Neural cell (in vitro differentiated cells): ENCODE data around the gene APPBP2. TPM values are rescaled to one million over a fixed set of nuclear protein-coding genes. Genes with fewer than 3 reads are reported as not detected.

Experiments
- H2AFZ ChIP-seq: fragments of 200-600, 300-800 bp; sonication (generic), shearing (Covaris generic); 2 replicates; pipeline ENCODE4 v1.6.0; 2014; ENCODE audit warnings: low read depth, mild to moderate bottlenecking, antibody characterized with exemption, low read length, moderate library complexity
- H3F3A ChIP-seq: fragments of 200-600 bp; shearing (Covaris generic); 2 replicates; pipeline ENCODE4 v1.6.1; 2016; ENCODE audit warnings: mild to moderate bottlenecking, moderate library complexity, mixed read lengths, antibody characterized with exemption, low read length; ENCODE audit not compliant: insufficient read depth, poor library complexity, severe bottlenecking
- H3K27ac ChIP-seq: fragments of 200-600, 300-800 bp; sonication (generic), shearing (Covaris generic); 2 replicates; pipeline ENCODE4 v1.5.1; 2014; ENCODE audit warnings: mild to moderate bottlenecking, low read length, moderate library complexity
- H3K27me3 ChIP-seq: fragments of 300-800, 200-600 bp; sonication (generic), shearing (Covaris generic); 2 replicates; pipeline ENCODE4 v1.6.0; 2014; ENCODE audit warnings: mild to moderate bottlenecking, low read depth, low read length, moderate library complexity; ENCODE audit not compliant: insufficient read depth
- H3K36me3 ChIP-seq: fragments of 300-800, 200-600 bp; sonication (generic), shearing (Covaris generic); 2 replicates; pipeline ENCODE4 v1.5.1; 2014; ENCODE audit warnings: mild to moderate bottlenecking, antibody characterized with exemption, low read length, moderate library complexity; ENCODE audit not compliant: insufficient read depth
- H3K4me2 ChIP-seq: fragments of 300-800, 200-600 bp; sonication (generic), shearing (Covaris generic); 2 replicates; pipeline ENCODE4 v1.6.0; 2014; ENCODE audit warnings: mild to moderate bottlenecking, low read length
- H3K4me3 ChIP-seq: fragments of 300-800, 200-600 bp; sonication (generic), shearing (Covaris generic); 2 replicates; pipeline ENCODE4 v1.5.1; 2014; ENCODE audit warnings: mild to moderate bottlenecking, low read length, moderate library complexity
- H3K79me2 ChIP-seq: fragments of 200-600 bp; shearing (Covaris generic); replicated peaks from 2 replicates; pipeline ENCODE4 v1.6.0; 2014; ENCODE audit warnings: mild to moderate bottlenecking, low read length, moderate library complexity; ENCODE audit not compliant: insufficient read depth
- H3K9ac ChIP-seq: fragments of 300-800, 200-600 bp; sonication (generic), shearing (Covaris generic); 2 replicates; pipeline ENCODE4 v1.6.1; 2016; ENCODE audit warnings: mild to moderate bottlenecking, low read length, mixed read lengths
- H3K9me2 ChIP-seq: fragments of 200-600 bp; shearing (Covaris generic); 2 replicates; pipeline ENCODE4 v1.6.1; 2016; ENCODE audit warnings: mild to moderate bottlenecking, low read length, mixed read lengths; ENCODE audit not compliant: insufficient read depth
- H3K9me3 ChIP-seq: fragments of 200-600, 300-800 bp; sonication (generic), shearing (Covaris generic); 2 replicates; pipeline ENCODE4 v1.6.1; 2016; ENCODE audit warnings: mild to moderate bottlenecking, mixed run types, low read length, moderate library complexity, mixed read lengths
- H4K20me1 ChIP-seq: fragments of 200-600 bp; shearing (Covaris generic); 2 replicates; pipeline ENCODE4 v1.6.1; 2016; ENCODE audit warnings: mild to moderate bottlenecking, mixed run types; ENCODE audit not compliant: insufficient read depth
- CTCF ChIP-seq: fragments of 450-650 bp; IDR thresholded peaks from 2 replicates; pipeline ENCODE4 v1.5.1; 2014; ENCODE audit warnings: antibody characterized with exemption, mild to moderate bottlenecking, moderate library complexity; ENCODE audit not compliant: poor library complexity, severe bottlenecking
- EP300 ChIP-seq: fragments of 450-650 bp; conservative IDR thresholded peaks from 2 replicates; pipeline ENCODE4 v1.6.1; 2014; ENCODE audit warnings: antibody characterized with exemption, mild to moderate bottlenecking, moderate library complexity; ENCODE audit not compliant: poor library complexity, severe bottlenecking
- EZH2 ChIP-seq: fragments of 200-600, 300-800 bp; shearing (Covaris generic), sonication (generic); IDR thresholded peaks from 2 replicates; pipeline ENCODE4 v1.6.1; 2014; ENCODE audit warnings: antibody characterized with exemption, low read length, borderline replicate concordance, mild to moderate bottlenecking; ENCODE audit not compliant: insufficient read depth, poor library complexity, severe bottlenecking
- MXI1 ChIP-seq: fragments of 450-650 bp; conservative IDR thresholded peaks from 2 replicates; pipeline ENCODE4 v1.6.1; 2014; ENCODE audit warnings: antibody characterized with exemption, mild to moderate bottlenecking; ENCODE audit not compliant: poor library complexity, severe bottlenecking
- POLR2AphosphoS5 ChIP-seq: IDR thresholded peaks from 2 replicates; pipeline ENCODE4 v1.6.1; 2012
- RAD21 ChIP-seq: fragments of 450-650 bp; conservative IDR thresholded peaks from 2 replicates; pipeline ENCODE4 v1.6.1; 2014; ENCODE audit warnings: antibody characterized with exemption, mild to moderate bottlenecking, moderate library complexity
- SMC3 ChIP-seq: fragments of 450-650 bp; conservative IDR thresholded peaks from 2 replicates; pipeline ENCODE4 v1.6.1; 2014; ENCODE audit warnings: antibody characterized with exemption, mild to moderate bottlenecking, moderate library complexity; ENCODE audit not compliant: poor library complexity
- TAF1 ChIP-seq: IDR thresholded peaks from 2 replicates; pipeline ENCODE4 v1.6.1; 2012; ENCODE audit warnings: low read depth
- polyA plus RNA-seq: library from polyadenylated mRNA; depleted of rRNA; stranded (reverse); fragments of >200 nt; gene quantifications from 2 replicates; pipeline ENCODE4 v1.2.3, GENCODE V29; 2014
- TF ChIP-seq, protein P1 (sequence below): IDR thresholded peaks from 2 replicates; pipeline ENCODE4 v1.6.1; 2012; ENCODE audit warnings: borderline replicate concordance

The APPBP2 gene
- polyA plus RNA-seq, 1 donor from 2014 or later = 40.4 TPM

GRCh38 chr17:60563743-60564142, 37.7 kb upstream of the APPBP2 start:
- no peak overlapping the region for H3K4me2 ChIP-seq
- H3K79me2 ChIP-seq = no peaks in the 10 kb centered on the region
- H3F3A ChIP-seq = no peaks in the 10 kb centered on the region
- H3K9ac ChIP-seq = no peak overlapping the region
- no peaks in the 10 kb centered on the region for H3K36me3 ChIP-seq
- H3K27me3 ChIP-seq = no peaks in the 10 kb centered on the region
- H3K9me3 ChIP-seq = no peaks in the 10 kb centered on the region
- no peak overlapping the region for H3K4me3 ChIP-seq
- H3K9me2 ChIP-seq = no peaks in the 10 kb centered on the region
- no peak overlapping the region for H2AFZ ChIP-seq
- no peaks in the 10 kb centered on the region for H4K20me1 ChIP-seq
- TF ChIP-seq EZH2 (no peak), CTCF (no peak), MXI1 (no peak), EP300 (no peak), RAD21 (no peak)
- TF ChIP-seq, protein P1, sequence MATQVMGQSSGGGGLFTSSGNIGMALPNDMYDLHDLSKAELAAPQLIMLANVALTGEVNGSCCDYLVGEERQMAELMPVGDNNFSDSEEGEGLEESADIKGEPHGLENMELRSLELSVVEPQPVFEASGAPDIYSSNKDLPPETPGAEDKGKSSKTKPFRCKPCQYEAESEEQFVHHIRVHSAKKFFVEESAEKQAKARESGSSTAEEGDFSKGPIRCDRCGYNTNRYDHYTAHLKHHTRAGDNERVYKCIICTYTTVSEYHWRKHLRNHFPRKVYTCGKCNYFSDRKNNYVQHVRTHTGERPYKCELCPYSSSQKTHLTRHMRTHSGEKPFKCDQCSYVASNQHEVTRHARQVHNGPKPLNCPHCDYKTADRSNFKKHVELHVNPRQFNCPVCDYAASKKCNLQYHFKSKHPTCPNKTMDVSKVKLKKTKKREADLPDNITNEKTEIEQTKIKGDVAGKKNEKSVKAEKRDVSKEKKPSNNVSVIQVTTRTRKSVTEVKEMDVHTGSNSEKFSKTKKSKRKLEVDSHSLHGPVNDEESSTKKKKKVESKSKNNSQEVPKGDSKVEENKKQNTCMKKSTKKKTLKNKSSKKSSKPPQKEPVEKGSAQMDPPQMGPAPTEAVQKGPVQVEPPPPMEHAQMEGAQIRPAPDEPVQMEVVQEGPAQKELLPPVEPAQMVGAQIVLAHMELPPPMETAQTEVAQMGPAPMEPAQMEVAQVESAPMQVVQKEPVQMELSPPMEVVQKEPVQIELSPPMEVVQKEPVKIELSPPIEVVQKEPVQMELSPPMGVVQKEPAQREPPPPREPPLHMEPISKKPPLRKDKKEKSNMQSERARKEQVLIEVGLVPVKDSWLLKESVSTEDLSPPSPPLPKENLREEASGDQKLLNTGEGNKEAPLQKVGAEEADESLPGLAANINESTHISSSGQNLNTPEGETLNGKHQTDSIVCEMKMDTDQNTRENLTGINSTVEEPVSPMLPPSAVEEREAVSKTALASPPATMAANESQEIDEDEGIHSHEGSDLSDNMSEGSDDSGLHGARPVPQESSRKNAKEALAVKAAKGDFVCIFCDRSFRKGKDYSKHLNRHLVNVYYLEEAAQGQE = no peak
- no peak overlapping the region for H3K27ac ChIP-seq

DNA sequence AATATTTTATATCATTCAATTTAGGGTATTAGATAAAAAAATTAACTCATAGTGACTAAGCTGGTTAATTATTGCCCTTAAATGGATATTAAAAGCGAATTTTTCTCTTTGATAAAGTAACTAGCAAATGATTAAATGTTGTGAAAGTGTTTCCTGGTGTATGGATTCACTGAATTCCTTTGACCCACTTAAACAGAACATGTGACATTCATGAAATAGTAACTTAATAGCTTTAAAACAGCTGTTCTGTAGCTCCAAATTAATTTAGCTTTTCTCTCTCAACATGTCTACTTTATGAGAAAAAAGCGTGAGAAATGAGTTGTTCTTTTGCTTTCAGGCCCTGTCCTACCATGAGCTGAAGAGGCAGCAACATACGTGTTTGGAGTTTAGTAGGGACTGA, 36.4 kb upstream of the APPBP2 start:
- Histone ChIP-seq H3K9me3 (peaks cover 4% of the 10 kb centered on the region), H2AFZ (no peak overlapping the region), H3K9ac (no peak overlapping the region), H3K27me3 (no peaks in the 10 kb centered on the region), H3K79me2 (no peaks in the 10 kb centered on the region), H3F3A (no peaks in the 10 kb centered on the region), H3K36me3 (no peaks in the 10 kb centered on the region), H3K4me2 (no peak overlapping the region), H4K20me1 (no peaks in the 10 kb centered on the region), H3K4me3 (no peak overlapping the region), H3K9me2 (no peaks in the 10 kb centered on the region), H3K27ac (no peak overlapping the region)
- no peak for TF ChIP-seq CTCF
- TF ChIP-seq SMC3 = no peak
- TF ChIP-seq, protein P1 = no peak
- no peak for TF ChIP-seq EZH2
- TF ChIP-seq POLR2AphosphoS5 = no peak
- no peak for TF ChIP-seq RAD21
- no peak for TF ChIP-seq TAF1
- no peak for TF ChIP-seq EP300
- no peak for TF ChIP-seq MXI1
